ENCODE measurements around the gene TTN.

DNA sequence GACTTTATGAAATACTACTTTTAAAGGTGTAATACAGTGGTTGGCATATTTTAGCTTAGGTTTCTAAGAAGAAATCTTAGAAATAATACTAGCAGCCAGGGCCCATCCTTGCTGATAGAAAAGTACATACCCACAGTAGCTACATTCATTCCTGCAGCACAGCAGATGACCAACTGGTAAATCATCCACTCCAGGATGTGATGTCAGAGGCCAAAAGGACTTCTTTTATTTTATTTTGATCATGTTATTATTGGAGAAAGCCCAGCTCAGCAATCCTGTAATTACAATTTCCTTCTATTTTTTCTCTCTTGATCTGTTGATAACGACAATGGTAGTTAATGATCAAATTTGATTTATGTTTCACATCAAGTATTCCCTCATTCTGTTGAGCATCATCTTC is 18.0 kb upstream of the TTN start:
- TF ChIP-seq, protein P1, sequence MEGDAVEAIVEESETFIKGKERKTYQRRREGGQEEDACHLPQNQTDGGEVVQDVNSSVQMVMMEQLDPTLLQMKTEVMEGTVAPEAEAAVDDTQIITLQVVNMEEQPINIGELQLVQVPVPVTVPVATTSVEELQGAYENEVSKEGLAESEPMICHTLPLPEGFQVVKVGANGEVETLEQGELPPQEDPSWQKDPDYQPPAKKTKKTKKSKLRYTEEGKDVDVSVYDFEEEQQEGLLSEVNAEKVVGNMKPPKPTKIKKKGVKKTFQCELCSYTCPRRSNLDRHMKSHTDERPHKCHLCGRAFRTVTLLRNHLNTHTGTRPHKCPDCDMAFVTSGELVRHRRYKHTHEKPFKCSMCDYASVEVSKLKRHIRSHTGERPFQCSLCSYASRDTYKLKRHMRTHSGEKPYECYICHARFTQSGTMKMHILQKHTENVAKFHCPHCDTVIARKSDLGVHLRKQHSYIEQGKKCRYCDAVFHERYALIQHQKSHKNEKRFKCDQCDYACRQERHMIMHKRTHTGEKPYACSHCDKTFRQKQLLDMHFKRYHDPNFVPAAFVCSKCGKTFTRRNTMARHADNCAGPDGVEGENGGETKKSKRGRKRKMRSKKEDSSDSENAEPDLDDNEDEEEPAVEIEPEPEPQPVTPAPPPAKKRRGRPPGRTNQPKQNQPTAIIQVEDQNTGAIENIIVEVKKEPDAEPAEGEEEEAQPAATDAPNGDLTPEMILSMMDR (IDR thresholded peaks at IDR 0.05; ENCODE audit: low read length), result no peak
- no peak for TF ChIP-seq EZH2 (optimal IDR thresholded peaks at IDR 0.05; ENCODE audit: low read depth, low read length)
